Mesothelial cell of epicardium (in vitro differentiated cells): ENCODE measurements around the gene AHCYL1. TPM values are rescaled to one million over a fixed set of nuclear protein-coding genes. Genes with fewer than 3 reads are reported as not detected.

Experiments used
- DNase-seq, 2 experiments: peaks; one replicate each; pipeline ENCODE4 v3.0.0; 2021; ENCODE audit warnings: low spot score in 2 of 2; ENCODE audit not compliant: unreplicated experiment in 2 of 2
- H3K27ac Mint-ChIP-seq: 2 replicates; pipeline ENCODE4 v1.8.0; 2021; ENCODE audit warnings: mixed read lengths
- H3K27me3 Mint-ChIP-seq: 2 replicates; pipeline ENCODE4 v1.8.0; 2021; ENCODE audit warnings: low read depth, mixed read lengths
- H3K36me3 Mint-ChIP-seq: 2 replicates; pipeline ENCODE4 v1.8.0; 2021; ENCODE audit warnings: mixed read lengths
- H3K4me1 Mint-ChIP-seq: 2 replicates; pipeline ENCODE4 v1.8.0; 2021; ENCODE audit warnings: mixed read lengths
- H3K4me3 Mint-ChIP-seq: 2 replicates; pipeline ENCODE4 v1.8.0; 2021; ENCODE audit warnings: mild to moderate bottlenecking, moderate library complexity, mixed read lengths
- H3K9me3 Mint-ChIP-seq: 2 replicates; pipeline ENCODE4 v1.8.0; 2021; ENCODE audit warnings: mixed read lengths
- total RNA-seq: library from RNA; stranded (reverse); gene quantifications from 3 replicates; pipeline ENCODE4 v1.2.1, GENCODE V29; 2021
- TF ChIP-seq, protein P1 (sequence below): fragments of 200-600 bp; sonication (generic); IDR thresholded peaks from one replicate; pipeline ENCODE4 v1.5.0; 2021; ENCODE audit warnings: antibody characterized with exemption; ENCODE audit not compliant: unreplicated experiment

Gene AHCYL1
- total RNA-seq: 98.7 to 102 TPM (median 102 TPM) in 3 replicates

DNA sequence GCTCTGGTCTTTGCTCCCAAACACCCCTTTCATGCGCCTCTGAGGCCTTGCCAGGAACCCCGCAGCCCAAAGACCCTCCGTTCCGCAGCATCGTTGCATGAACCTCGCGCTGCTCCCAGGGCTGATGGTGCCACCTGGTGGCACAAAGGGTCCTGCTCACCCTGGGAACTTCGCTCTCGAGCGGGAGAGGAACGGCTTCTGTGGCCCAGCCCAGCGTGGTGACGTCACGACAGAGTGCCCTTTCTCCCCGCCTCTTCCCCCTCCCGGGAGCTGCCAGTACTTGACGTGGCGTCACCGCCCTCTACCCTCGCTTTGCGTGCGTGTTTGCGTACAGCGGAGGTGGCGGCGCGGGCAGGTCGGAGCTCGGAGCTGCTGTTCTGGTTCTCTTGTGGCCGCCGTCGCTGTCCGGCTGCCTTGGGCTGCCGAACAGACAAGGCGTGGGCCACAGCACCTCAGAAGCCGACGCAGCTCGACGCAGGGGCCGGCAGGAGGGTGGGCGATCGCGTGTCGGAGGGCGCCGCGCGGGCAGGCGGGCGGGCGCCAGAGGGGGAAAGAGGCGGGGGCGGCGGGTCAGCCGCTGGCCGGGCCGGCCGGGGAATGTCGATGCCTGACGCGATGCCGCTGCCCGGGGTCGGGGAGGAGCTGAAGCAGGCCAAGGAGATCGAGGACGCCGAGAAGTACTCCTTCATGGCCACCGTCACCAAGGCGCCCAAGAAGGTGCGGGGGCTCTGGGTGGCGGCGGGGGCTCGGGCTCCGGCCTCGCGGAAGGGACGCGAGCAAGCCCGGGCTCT is at the start of gene AHCYL1:
TSS of gene AHCYL1 (plus strand) at position 310 of the 791 bp plus-strand sequence. CDS start at position 598, 288 bp downstream.
- Mint-ChIP-seq H3K9me3 (no peaks in the 10 kb centered on the region), H3K4me1 (peaks cover 59% of the 10 kb centered on the region), H3K36me3 (peaks cover 9% of the 10 kb centered on the region), H3K4me3 (peak within 1 kb of the TSS; percentile 95), H3K27me3 (no peaks in the 10 kb centered on the region), H3K27ac (peak within 1 kb of the TSS; percentile 100)
- TF ChIP-seq, protein P1, sequence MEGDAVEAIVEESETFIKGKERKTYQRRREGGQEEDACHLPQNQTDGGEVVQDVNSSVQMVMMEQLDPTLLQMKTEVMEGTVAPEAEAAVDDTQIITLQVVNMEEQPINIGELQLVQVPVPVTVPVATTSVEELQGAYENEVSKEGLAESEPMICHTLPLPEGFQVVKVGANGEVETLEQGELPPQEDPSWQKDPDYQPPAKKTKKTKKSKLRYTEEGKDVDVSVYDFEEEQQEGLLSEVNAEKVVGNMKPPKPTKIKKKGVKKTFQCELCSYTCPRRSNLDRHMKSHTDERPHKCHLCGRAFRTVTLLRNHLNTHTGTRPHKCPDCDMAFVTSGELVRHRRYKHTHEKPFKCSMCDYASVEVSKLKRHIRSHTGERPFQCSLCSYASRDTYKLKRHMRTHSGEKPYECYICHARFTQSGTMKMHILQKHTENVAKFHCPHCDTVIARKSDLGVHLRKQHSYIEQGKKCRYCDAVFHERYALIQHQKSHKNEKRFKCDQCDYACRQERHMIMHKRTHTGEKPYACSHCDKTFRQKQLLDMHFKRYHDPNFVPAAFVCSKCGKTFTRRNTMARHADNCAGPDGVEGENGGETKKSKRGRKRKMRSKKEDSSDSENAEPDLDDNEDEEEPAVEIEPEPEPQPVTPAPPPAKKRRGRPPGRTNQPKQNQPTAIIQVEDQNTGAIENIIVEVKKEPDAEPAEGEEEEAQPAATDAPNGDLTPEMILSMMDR: peak; percentile 97
- peak; percentile 99 for DNase-seq

DNA sequence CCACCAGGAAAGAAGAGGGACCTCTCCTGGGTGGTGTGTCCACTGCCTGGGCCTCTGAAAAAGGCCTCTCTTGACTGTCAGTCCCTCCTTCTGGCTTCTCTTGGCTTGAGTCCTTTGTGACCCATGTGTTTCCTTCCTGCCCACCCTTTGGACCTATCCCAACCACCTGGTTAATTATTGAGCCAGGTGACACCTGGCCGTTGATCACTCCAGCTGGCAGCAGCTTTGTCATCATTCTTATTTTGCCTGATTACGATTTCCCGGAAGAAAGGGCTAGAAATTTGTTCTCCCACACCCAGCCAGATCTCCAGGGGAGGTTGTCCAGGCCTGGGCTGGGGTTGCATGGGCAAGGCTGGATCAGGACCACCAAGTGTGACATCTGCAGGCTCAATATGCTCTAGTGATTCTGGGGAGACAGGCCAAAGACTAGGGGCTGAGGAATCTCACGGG is 49.1 kb upstream of the AHCYL1 start:
- Mint-ChIP-seq H3K36me3 (peaks cover 11% of the 10 kb centered on the region), H3K27me3 (no peaks in the 10 kb centered on the region), H3K27ac (no peak overlapping the region), H3K4me1 (peaks cover 8% of the 10 kb centered on the region), H3K9me3 (peaks cover 29% of the 10 kb centered on the region), H3K4me3 (no peak overlapping the region)
- no peak for DNase-seq
- TF ChIP-seq, protein P1: no peak

DNA sequence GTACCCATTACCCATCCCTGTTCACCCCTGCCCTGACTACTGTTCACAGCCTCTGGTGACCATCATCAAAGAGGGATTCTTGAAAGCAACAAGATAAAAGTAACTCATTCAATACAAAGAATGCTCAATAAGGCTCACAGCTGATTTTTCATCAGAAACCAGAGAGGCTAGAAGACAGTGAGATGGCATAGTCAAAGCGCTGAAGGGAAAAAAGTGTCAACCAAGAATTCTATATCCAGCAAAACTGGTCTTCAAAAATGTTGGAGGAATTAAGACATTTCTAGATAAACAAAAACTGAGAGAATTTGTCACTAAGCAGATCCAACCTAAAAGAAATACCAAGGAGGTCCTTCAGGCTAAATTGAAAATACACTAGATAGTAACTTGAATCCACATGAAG is 46.8 kb upstream of the AHCYL1 start:
- no peak overlapping the region for H3K4me3 Mint-ChIP-seq
- DNase-seq: no peak
- H3K27ac Mint-ChIP-seq: no peak overlapping the region
- peaks cover 29% of the 10 kb centered on the region for H3K9me3 Mint-ChIP-seq
- H3K36me3 Mint-ChIP-seq: peaks cover 11% of the 10 kb centered on the region
- no peaks in the 10 kb centered on the region for H3K27me3 Mint-ChIP-seq
- TF ChIP-seq, protein P1: no peak
- H3K4me1 Mint-ChIP-seq: no peaks in the 10 kb centered on the region

DNA sequence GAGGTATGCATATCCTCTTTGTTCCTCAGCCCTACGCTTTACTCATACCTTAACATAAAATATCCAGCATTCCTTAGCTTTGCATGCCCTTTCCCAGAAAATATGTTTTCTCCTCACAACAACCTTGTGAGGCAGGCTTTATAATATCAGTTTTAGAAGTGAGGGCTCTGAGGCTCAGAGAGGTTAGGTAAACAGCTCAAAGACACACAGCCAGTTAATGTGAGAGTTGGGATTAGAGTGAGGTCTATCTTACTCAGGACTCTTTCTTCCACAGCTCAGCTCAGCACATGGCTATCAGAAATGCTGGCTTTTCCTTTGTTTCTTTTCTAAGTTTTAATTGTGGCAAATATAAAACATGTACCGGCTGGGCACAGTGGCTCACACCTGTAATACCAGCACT is 46.0 kb upstream of the AHCYL1 start:
- Mint-ChIP-seq H3K9me3 (peaks cover 29% of the 10 kb centered on the region), H3K27ac (no peak overlapping the region), H3K27me3 (no peaks in the 10 kb centered on the region), H3K4me3 (no peak overlapping the region), H3K36me3 (peaks cover 11% of the 10 kb centered on the region), H3K4me1 (no peaks in the 10 kb centered on the region)
- DNase-seq: no peak
- TF ChIP-seq, protein P1: no peak

DNA sequence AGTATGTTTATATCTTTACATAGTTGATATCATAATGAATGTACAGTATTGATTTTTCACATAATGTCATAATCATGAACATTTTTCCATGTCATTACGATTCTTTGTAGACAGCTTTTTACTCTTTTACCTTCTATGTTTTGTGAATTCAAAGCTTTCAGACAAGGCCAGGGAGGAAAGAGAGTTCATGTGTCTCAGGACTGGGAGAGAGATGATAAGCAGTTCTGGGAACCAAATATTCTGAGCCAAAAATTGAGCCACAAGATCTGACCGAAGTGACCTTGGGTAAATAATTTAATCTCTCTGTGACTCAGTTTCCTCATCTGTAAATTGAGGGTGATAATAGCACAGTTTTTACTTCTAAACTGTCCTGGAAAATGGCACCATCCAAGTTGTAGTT is 42.1 kb upstream of the AHCYL1 start:
- H3K4me3 Mint-ChIP-seq: no peak overlapping the region
- TF ChIP-seq, protein P1: no peak
- no peak overlapping the region for H3K27ac Mint-ChIP-seq
- no peaks in the 10 kb centered on the region for H3K27me3 Mint-ChIP-seq
- H3K9me3 Mint-ChIP-seq: peaks cover 24% of the 10 kb centered on the region
- DNase-seq: no peak
- peaks cover 9% of the 10 kb centered on the region for H3K36me3 Mint-ChIP-seq
- H3K4me1 Mint-ChIP-seq: no peaks in the 10 kb centered on the region
